Measurements from ENCODE around the gene ATG4A.

ATG4A gene

GRCh38 chrX:108171671-108172070, 80.1 kb downstream of the ATG4A start:
- DNase-seq, result no peak

- DNase-seq, result no peak
These were observed 82.3 kb downstream of the ATG4A start for GRCh38 chrX:108173874-108174273.

GRCh38 chrX:108177351-108178142, 86.0 kb downstream of the ATG4A start:
- no peak for DNase-seq

GRCh38 chrX:108178143-108178498, 86.5 kb downstream of the ATG4A start:
- no peak for DNase-seq

GRCh38 chrX:108186811-108187210, 95.2 kb downstream of the ATG4A start:
- no peak for DNase-seq

- no peak for DNase-seq
These were observed 106.8 kb downstream of the ATG4A start for GRCh38 chrX:108198420-108198819.

- no peak for DNase-seq
These were observed 107.5 kb downstream of the ATG4A start for GRCh38 chrX:108199041-108199440.

- no peak for DNase-seq
These were observed 108.1 kb downstream of the ATG4A start for GRCh38 chrX:108199691-108200090.

GRCh38 chrX:108203540-108203939, 112.0 kb downstream of the ATG4A start:
- no peak for DNase-seq

Data from amniotic stem cell (primary cell).